ENCODE measurements around the gene VPS4A. TPM values are rescaled to one million over a fixed set of nuclear protein-coding genes. Genes with fewer than 3 reads are reported as not detected.

The VPS4A gene
- polyA plus RNA-seq, 1 of the 3 experiments (the other 2 are of a cell fraction), result 20.8 TPM

- CTCF ChIA-PET, result no interaction called here
- peaks cover 11% of the 10 kb centered on the region for H3K79me2 ChIP-seq (ENCODE audit: insufficient read depth)
- WGBS (ENCODE audit: low lambda C conversion rate), result 90% methylated on average over 6 of the region's 6 CpGs
- no peak for DNase-seq
- H4K20me1 ChIP-seq (ENCODE audit: insufficient read depth), result no peaks in the 10 kb centered on the region
- H3K4me3 ChIP-seq (ENCODE audit: low read depth in 2 of 2, low read length in 1 of 2), result no peak overlapping the region
- no peak overlapping the region for H2AFZ ChIP-seq (ENCODE audit: low read depth)
- no peaks in the 10 kb centered on the region for H3K27me3 ChIP-seq (ENCODE audit: insufficient read depth)
- POLR2A ChIA-PET, result no interaction called here
- peaks cover 7 to 14% of the 10 kb centered on the region in 2 experiments for H3K36me3 ChIP-seq (replicated peaks in 1 of 2; ENCODE audit: control insufficient read depth in 1 of 2, insufficient read depth in 2 of 2, low read length in 1 of 2)
- H3K27ac ChIP-seq (ENCODE audit: low read depth in 2 of 2, low read length in 1 of 2), result no peak overlapping the region
- H3K4me2 ChIP-seq, result no peak overlapping the region
- H3K9me2 ChIP-seq, result no peaks in the 10 kb centered on the region
- TF ChIP-seq CHD2 (IDR thresholded peaks at IDR 0.05; ENCODE audit: low read length, partially characterized antibody), result no peak
- no peak for TF ChIP-seq GABPA (IDR thresholded peaks at IDR 0.05; ENCODE audit: low read depth)
- TF ChIP-seq TCF12 (IDR thresholded peaks at IDR 0.05), result no peak
- no peak for TF ChIP-seq POLR2AphosphoS5 (IDR thresholded peaks at IDR 0.05; ENCODE audit: low read depth, low read length)
- no peak for TF ChIP-seq PBX3 (IDR thresholded peaks at IDR 0.05)
- H3F3A ChIP-seq (replicated peaks; ENCODE audit: insufficient read depth), result peaks cover 12% of the 10 kb centered on the region
- H3K9ac ChIP-seq, result no peak overlapping the region
- no peaks in the 10 kb centered on the region for H3K9me3 ChIP-seq
- H3K4me1 ChIP-seq (ENCODE audit: control insufficient read depth in 1 of 2, insufficient read depth in 2 of 2, low read depth in 1 of 2, low read length in 1 of 2), result peaks cover 0 to 2% of the 10 kb centered on the region in 2 experiments; a peak in 1 of 4 replicates
These were observed 37.1 kb downstream of the VPS4A start for GRCh38 chr16:69348222-69348621.

GRCh38 chr16:69349536-69349935 lies 38.4 kb downstream of the VPS4A start:
- POLR2A ChIA-PET, result interaction anchor here (0.8 kb wide), 1 partner anchor 8 kb away, joined by 3 read pairs; no protein-coding TSS in a partner anchor
- peaks cover 0 to 2% of the 10 kb centered on the region in 2 experiments; a peak in 1 of 4 replicates for H3K4me1 ChIP-seq (ENCODE audit: control insufficient read depth in 1 of 2, insufficient read depth in 2 of 2, low read depth in 1 of 2, low read length in 1 of 2)
- no peak overlapping the region for H3K4me3 ChIP-seq (ENCODE audit: low read depth in 2 of 2, low read length in 1 of 2)
- CTCF ChIA-PET, result no interaction called here
- H3K27me3 ChIP-seq (ENCODE audit: insufficient read depth), result no peaks in the 10 kb centered on the region
- no peaks in the 10 kb centered on the region for H3K9me3 ChIP-seq
- no peaks in the 10 kb centered on the region for H3K79me2 ChIP-seq (ENCODE audit: insufficient read depth)
- H4K20me1 ChIP-seq (ENCODE audit: insufficient read depth), result no peaks in the 10 kb centered on the region
- no peak for DNase-seq
- H3K27ac ChIP-seq (ENCODE audit: low read depth in 2 of 2, low read length in 1 of 2), result no peak overlapping the region
- H3K9ac ChIP-seq, result no peak overlapping the region
- WGBS (ENCODE audit: low lambda C conversion rate), result 81% methylated on average over 4 of the region's 10 CpGs
- H3K9me2 ChIP-seq, result no peaks in the 10 kb centered on the region
- peaks cover 12% of the 10 kb centered on the region for H3F3A ChIP-seq (replicated peaks; ENCODE audit: insufficient read depth)
- H3K36me3 ChIP-seq (replicated peaks in 1 of 2; ENCODE audit: control insufficient read depth in 1 of 2, insufficient read depth in 2 of 2, low read length in 1 of 2), result peaks cover 3 to 5% of the 10 kb centered on the region in 2 experiments
- no peak overlapping the region for H2AFZ ChIP-seq (ENCODE audit: low read depth)
- no peak overlapping the region for H3K4me2 ChIP-seq
- TF ChIP-seq RFX5 (IDR thresholded peaks at IDR 0.05; ENCODE audit: low read length) (no peak), GATA2 (CRISPR knock-in tag; IDR thresholded peaks at IDR 0.05) (no peak), NFIC (IDR thresholded peaks at IDR 0.05; ENCODE audit: borderline replicate concordance) (no peak), MXI1 (IDR thresholded peaks at IDR 0.05; ENCODE audit: low read depth, low read length) (no peak), TEAD4 (IDR thresholded peaks at IDR 0.05; ENCODE audit: borderline replicate concordance, insufficient read depth) (no peak), TAF1 (IDR thresholded peaks at IDR 0.05; ENCODE audit: borderline replicate concordance, low read depth, low read length) (no peak), EZH2phosphoT487 (IDR thresholded peaks at IDR 0.05; ENCODE audit: borderline replicate concordance, low read depth) (no peak), JUND (IDR thresholded peaks at IDR 0.05) (no peak), ELF1 (IDR thresholded peaks at IDR 0.05) (no peak), FOXM1 (IDR thresholded peaks at IDR 0.05; ENCODE audit: low read depth) (no peak), PBX3 (IDR thresholded peaks at IDR 0.05) (no peak), SMC3 (IDR thresholded peaks at IDR 0.05; ENCODE audit: low read depth, low read length) (no peak), RCOR1 (IDR thresholded peaks at IDR 0.05; ENCODE audit: low read length) (no peak), GABPA (IDR thresholded peaks at IDR 0.05; ENCODE audit: low read depth) (no peak), EP300 (IDR thresholded peaks at IDR 0.05; ENCODE audit: borderline replicate concordance in 1 of 2, low read depth in 1 of 2, low read length in 1 of 2) (no peak)
- TF ChIP-seq, protein P1, sequence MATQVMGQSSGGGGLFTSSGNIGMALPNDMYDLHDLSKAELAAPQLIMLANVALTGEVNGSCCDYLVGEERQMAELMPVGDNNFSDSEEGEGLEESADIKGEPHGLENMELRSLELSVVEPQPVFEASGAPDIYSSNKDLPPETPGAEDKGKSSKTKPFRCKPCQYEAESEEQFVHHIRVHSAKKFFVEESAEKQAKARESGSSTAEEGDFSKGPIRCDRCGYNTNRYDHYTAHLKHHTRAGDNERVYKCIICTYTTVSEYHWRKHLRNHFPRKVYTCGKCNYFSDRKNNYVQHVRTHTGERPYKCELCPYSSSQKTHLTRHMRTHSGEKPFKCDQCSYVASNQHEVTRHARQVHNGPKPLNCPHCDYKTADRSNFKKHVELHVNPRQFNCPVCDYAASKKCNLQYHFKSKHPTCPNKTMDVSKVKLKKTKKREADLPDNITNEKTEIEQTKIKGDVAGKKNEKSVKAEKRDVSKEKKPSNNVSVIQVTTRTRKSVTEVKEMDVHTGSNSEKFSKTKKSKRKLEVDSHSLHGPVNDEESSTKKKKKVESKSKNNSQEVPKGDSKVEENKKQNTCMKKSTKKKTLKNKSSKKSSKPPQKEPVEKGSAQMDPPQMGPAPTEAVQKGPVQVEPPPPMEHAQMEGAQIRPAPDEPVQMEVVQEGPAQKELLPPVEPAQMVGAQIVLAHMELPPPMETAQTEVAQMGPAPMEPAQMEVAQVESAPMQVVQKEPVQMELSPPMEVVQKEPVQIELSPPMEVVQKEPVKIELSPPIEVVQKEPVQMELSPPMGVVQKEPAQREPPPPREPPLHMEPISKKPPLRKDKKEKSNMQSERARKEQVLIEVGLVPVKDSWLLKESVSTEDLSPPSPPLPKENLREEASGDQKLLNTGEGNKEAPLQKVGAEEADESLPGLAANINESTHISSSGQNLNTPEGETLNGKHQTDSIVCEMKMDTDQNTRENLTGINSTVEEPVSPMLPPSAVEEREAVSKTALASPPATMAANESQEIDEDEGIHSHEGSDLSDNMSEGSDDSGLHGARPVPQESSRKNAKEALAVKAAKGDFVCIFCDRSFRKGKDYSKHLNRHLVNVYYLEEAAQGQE (IDR thresholded peaks at IDR 0.05; ENCODE audit: low read depth, low read length), result no peak
- TF ChIP-seq, protein P2, sequence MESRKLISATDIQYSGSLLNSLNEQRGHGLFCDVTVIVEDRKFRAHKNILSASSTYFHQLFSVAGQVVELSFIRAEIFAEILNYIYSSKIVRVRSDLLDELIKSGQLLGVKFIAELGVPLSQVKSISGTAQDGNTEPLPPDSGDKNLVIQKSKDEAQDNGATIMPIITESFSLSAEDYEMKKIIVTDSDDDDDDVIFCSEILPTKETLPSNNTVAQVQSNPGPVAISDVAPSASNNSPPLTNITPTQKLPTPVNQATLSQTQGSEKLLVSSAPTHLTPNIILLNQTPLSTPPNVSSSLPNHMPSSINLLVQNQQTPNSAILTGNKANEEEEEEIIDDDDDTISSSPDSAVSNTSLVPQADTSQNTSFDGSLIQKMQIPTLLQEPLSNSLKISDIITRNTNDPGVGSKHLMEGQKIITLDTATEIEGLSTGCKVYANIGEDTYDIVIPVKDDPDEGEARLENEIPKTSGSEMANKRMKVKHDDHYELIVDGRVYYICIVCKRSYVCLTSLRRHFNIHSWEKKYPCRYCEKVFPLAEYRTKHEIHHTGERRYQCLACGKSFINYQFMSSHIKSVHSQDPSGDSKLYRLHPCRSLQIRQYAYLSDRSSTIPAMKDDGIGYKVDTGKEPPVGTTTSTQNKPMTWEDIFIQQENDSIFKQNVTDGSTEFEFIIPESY (IDR thresholded peaks at IDR 0.05; ENCODE audit: borderline replicate concordance, low read depth), result no peak
